HG03565 (cell line): ENCODE data around the gene EME2.

Experiments used
- ATAC-seq: cut with Tn5 transposase; IDR thresholded peaks from one replicate; pipeline ENCODE4 v1.9.1; 2021; ENCODE audit warnings: mild to moderate bottlenecking, moderate library complexity; ENCODE audit not compliant: unreplicated experiment

EME2 gene

GRCh38 chr16:1777375-1778199 lies 5.0 kb downstream of the EME2 start:
- no peak for ATAC-seq

- no peak for ATAC-seq
Observed at GRCh38 chr16:1778200-1779179, 5.9 kb downstream of the EME2 start.

- no peak for ATAC-seq
Observed at GRCh38 chr16:1779234-1779701, 6.7 kb downstream of the EME2 start.

- ATAC-seq, result no peak
Observed at GRCh38 chr16:1779741-1780676, 7.4 kb downstream of the EME2 start.

GRCh38 chr16:1780677-1781072 lies 8.1 kb downstream of the EME2 start:
- ATAC-seq, result no peak

- no peak for ATAC-seq
Observed at GRCh38 chr16:1781254-1781653, 8.6 kb downstream of the EME2 start.

- peak; percentile 2 for ATAC-seq
Observed at GRCh38 chr16:1781758-1782407, 9.3 kb downstream of the EME2 start.

GRCh38 chr16:1782408-1783264 lies 10.0 kb downstream of the EME2 start, which contains the start of the genes NUBP2 and SPSB3:
Gene NUBP2, plus strand, starts transcription at chr16:1782960. Its CDS starts 61 bp downstream, at chr16:1783021.
Gene SPSB3, minus strand, starts transcription at chr16:1782571. Its CDS starts 1,088 bp downstream, at chr16:1781483.
- peak; percentile 73 for ATAC-seq

- ATAC-seq, result no peak
Observed at GRCh38 chr16:1784977-1785845, 12.6 kb downstream of the EME2 start.

- ATAC-seq, result no peak
Observed at GRCh38 chr16:1785846-1786170, 13.2 kb downstream of the EME2 start.

GRCh38 chr16:1786242-1787055 lies 13.8 kb downstream of the EME2 start:
- no peak for ATAC-seq

- no peak for ATAC-seq
Observed at GRCh38 chr16:1787056-1787321, 14.4 kb downstream of the EME2 start.

GRCh38 chr16:1787322-1788094 lies 14.9 kb downstream of the EME2 start:
- ATAC-seq, result no peak

- ATAC-seq, result no peak
Observed at GRCh38 chr16:1788095-1788707, 15.6 kb downstream of the EME2 start.

GRCh38 chr16:1788708-1789100 lies 16.1 kb downstream of the EME2 start:
- ATAC-seq, result no peak

- no peak for ATAC-seq
Observed at GRCh38 chr16:1789643-1790045, 17.0 kb downstream of the EME2 start.
